IPS-18c (cell line): ENCODE measurements around the gene POU2AF3.

Experiments used
- H3K4me3 ChIP-seq: 2 replicates; pipeline ENCODE4 v1.7.0; 2013; ENCODE audit warnings: low read depth, mild to moderate bottlenecking, low read length, moderate library complexity; ENCODE audit not compliant: insufficient read depth
- H3K9me3 ChIP-seq: one replicate; pipeline ENCODE4 v1.6.1; 2013; ENCODE audit warnings: mild to moderate bottlenecking, low read length, moderate library complexity; ENCODE audit not compliant: control insufficient read depth, insufficient read depth

Gene POU2AF3

DNA sequence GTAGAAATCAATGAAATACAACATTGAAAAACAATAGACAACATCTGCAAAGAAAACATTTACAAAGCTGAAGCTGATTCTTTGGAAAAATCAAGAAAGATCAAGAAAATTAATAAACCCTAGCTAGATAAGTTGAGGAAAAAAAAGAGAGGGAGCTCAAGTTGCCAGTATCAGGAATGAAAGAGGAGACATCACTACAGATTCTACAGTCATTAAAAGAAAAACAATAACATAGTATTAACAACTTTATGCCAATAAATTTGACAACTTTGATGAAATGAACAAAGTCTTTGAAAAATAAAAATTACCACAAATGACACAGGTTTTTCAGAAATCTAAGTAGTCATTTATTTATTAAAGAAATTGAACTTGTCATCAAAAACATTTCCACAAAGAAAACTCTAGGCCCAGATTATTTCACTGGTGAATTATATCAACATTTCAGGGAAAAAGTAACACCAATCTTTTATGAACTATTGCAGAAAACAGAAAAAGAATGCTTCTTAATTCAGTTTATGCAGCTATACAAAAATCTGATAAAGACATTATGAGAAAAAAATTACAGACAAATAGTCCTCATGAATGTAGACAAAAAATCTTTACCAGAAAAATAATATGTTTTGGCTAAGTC is 41.5 kb downstream of the POU2AF3 start:
- no peak overlapping the region for H3K4me3 ChIP-seq
- no peaks in the 10 kb centered on the region for H3K9me3 ChIP-seq

DNA sequence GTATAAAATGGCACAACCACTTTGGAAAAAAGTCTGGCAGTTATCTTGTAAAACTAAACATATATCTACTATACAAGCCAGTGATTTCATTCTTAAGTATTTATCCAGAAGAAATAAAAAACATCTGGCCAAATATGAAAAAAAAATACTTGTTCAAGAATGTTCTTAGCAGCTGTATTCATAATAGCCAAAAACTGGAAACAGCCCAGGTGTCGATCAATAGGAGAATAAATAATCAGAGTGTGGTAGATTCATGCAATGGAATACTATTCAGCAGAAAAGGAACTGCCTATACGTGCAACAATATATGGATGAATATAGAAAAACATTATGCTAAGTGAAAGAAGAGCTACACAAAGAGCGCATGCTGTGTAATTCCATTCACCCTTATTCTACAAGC is 44.0 kb downstream of the POU2AF3 start:
- H3K9me3 ChIP-seq, result no peaks in the 10 kb centered on the region
- H3K4me3 ChIP-seq, result no peak overlapping the region

DNA sequence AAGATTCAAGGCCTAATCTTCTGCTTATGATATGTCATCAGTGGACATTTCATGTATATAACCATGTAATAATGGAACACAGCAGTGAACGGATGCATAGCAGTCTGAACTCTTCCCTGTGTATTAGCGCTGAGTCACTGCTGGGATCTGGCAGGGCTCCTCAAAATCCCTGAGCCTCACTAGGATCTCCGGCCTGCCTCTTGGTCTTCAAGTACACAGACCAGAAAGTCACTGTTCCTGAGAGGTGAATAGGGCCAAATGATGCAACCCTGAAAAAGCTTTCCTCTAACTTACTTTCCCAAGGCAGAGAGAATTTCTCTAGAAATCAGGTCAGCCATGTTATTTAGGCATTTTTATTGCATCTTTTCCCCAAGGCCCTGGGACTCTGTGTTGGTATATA is 45.7 kb downstream of the POU2AF3 start:
- Histone ChIP-seq H3K9me3 (no peaks in the 10 kb centered on the region), H3K4me3 (no peak overlapping the region)

DNA sequence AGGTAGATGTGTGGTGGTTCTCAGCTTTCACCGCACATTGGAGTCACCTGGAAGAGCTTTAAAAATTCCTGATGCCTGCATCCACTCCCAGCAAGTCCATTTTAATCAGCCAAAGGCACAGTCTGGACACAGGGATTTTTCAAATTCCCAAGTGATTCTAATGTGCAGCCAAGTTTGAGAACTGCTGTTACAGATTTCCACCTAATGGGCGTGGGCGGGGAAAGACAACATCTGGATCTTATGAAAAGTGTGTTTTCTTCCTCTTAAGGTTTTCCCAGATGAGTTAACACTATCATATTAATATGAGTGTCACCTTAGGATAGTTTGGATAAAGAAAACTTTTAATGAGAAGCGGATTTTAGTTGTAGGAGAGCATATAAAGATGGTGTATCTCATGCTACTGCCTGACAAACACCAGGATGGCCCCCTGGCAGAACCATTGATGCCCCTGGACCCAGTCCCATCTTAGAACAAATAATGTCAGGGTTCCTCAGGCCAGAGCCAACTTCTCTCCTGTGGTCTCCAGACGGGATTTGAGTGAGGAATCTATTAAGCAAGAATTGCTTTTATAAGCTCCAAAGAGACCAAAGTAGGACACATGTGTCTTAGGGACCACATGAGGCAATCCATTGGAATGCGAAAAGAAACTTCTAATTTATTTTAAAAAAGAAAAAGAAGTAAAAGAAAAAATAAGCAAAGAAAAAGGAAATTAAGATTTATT is 48.8 kb downstream of the POU2AF3 start:
- Histone ChIP-seq H3K9me3 (no peaks in the 10 kb centered on the region), H3K4me3 (no peak overlapping the region)

DNA sequence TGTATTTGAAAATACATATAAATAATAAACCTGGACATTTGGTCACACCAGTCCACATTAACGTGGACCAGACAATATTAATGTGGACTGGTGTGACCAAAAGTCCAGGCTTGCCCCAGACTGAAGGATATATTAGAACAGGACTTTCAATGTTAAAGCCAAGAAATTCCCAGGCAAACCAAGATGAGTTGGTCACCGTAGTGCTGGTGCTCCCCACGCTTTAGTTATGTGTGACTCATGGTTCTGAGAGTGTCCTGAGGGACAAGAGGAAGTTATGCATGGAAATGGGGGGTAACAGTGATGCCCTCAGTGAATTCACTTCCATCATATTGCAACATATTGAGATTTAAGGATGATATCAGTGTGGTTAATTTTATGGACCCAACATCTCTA is 49.4 kb downstream of the POU2AF3 start:
- H3K4me3 ChIP-seq, result no peak overlapping the region

DNA sequence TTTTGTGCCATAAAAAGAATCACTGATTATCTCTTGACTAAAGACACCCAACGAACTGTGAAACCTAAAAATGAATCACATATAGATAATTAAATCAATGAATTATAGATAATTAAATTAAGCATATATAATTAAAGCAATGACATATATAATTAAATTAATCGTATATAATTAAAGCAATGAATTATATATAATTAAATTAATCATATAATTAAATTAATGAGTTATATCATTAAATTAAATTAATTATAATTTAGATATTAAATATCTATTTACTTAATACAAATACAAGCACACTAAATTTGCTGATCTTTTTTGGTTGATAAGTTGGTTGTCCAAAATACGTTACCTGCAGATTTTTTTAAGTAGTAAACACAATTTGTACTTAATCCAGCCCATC is 49.8 kb downstream of the POU2AF3 start:
- H3K4me3 ChIP-seq, result no peak overlapping the region

More for the DNA sequence above, 49.4 kb downstream of the POU2AF3 start:
- no peaks in the 10 kb centered on the region for H3K9me3 ChIP-seq

DNA sequence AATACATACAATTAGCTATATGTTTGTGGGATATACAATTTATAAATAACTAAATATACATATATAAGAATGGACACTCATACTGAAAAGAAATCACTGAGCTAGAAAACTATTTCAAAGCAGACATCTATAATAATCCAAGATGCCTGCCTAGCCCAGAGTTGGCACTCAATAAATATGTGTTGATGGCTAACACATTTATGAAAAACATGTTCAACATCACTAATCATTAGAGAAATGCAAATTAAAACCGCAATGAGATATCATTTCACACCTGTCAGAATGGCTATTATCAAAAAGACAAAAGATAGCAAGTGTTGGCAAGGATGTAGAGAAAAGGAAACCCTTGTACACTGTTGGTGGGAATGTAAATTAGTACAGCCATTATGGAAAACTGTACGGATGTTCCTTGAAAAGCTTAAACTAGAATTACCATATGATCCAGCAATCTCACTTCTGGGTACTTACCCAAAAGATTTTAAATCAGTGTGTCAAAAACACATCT is 50.9 kb downstream of the POU2AF3 start:
- no peak overlapping the region for H3K4me3 ChIP-seq

More for the DNA sequence above, 49.8 kb downstream of the POU2AF3 start:
- no peaks in the 10 kb centered on the region for H3K9me3 ChIP-seq

DNA sequence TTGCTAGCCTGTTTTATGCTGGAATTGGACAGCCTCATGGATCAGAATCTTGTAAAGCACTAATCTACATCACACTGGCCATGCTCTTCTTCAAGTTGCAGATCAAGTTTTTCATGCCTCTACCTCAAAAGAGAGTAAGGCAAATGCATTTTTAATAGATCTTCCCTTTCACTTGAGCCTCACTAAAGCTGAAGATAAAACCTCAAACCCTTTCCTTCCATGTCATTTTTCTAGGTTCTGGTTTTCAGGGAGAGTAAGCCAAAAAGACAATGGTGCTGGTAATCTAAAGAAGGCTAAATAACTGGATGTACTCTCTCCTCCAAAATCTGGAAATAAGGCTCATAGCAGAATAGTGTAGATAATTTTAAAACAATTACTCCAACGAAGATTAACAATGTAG is 52.5 kb downstream of the POU2AF3 start:
- Histone ChIP-seq H3K4me3 (no peak overlapping the region), H3K9me3 (no peaks in the 10 kb centered on the region)

More for the DNA sequence above, 50.9 kb downstream of the POU2AF3 start:
- no peaks in the 10 kb centered on the region for H3K9me3 ChIP-seq

DNA sequence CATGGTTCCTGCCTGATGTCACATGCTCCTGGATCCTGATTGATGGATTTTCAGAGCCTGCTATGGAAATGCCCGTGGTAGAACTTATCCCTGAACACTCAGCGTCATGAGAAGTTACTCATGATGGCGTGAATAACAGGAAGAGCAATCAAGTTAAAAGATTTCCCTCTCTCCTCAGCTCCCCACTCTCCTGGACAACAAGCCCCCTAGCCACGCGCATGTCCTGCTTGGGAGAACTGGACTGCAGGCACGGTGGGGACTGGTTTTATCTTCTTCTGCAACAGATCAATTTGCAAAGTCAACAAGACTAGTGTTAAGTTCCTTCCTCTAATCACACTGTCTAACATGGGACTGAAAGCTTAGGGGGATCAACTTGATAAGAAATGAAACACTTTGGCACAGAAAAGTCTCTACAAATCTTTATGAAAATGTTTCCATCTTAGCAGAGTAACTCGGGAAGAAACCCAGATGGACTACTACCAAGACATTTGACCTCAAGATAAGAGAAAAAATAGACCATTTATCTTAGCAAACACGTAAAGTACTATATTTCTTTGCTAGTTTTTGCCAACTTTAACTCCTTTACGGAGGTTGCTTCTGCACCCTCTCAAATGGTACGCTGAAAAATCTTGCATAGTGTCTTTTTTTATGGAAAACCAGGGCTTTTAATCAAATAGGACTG is 53.2 kb downstream of the POU2AF3 start:
- no peak overlapping the region for H3K4me3 ChIP-seq

DNA sequence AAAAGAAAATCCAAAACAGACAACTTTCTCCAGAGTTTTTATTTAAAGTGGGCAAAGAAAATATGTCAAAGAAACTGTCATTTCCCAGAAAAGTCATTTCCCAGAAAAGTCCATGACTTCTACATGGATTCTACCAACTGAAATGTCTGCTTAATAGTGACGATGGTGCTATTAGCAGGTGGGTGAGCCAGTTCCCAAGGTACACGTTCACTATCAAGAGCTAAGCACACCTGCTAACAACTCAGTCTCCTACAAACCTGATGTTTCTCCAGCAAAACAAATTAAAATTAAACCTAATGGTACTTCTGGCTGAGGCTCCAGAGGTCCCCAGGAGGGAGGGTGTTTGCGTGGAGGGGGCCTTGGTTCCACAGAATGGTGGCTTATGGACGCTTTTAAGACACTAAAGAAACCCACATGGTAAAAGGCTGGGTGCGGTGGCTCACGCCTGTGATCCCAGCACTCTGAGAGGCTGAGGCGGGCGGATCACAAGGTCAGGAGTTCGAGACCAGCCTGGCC is 53.9 kb downstream of the POU2AF3 start:
- H3K4me3 ChIP-seq, result no peak overlapping the region
- H3K9me3 ChIP-seq, result no peaks in the 10 kb centered on the region

More for the DNA sequence above, 53.2 kb downstream of the POU2AF3 start:
- H3K9me3 ChIP-seq, result no peaks in the 10 kb centered on the region

DNA sequence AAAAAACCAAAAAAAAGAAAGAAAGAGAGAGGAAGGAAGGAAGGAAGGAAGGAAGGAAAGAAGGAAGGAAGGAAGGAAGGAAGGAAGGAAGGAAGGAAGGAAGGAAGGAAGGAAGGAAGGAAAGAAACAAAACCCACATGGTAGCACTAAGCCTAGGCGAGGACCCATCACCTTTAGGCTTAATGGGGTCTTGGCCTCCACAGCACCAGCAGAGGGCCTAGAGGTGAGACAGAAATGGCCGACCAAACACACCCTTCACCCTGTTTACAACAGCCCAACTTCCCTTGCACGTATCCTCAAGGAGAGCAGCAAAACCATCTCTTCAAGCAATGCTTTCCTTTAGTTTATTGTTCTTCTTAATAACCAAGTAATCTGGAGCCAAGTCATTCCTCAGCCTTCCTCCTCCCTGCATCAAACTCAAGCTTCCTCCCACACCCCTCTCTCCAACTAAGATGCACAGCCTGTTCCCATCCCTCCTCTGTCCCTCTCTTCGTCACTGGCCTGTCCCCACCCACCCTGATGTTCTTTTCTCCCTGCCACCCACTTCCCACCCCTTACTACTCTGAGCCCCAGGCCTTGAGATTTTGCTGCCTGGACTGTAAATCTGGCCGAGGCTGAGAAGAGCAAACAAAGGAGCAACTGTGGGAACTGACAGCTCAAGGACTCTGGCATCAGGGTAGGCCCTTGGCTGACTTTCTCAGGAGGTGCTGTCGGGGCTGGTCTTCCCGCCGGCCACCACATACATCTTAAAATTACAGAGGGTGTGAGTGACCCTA is 54.8 kb downstream of the POU2AF3 start:
- no peak overlapping the region for H3K4me3 ChIP-seq
- peaks cover 4% of the 10 kb centered on the region for H3K9me3 ChIP-seq

DNA sequence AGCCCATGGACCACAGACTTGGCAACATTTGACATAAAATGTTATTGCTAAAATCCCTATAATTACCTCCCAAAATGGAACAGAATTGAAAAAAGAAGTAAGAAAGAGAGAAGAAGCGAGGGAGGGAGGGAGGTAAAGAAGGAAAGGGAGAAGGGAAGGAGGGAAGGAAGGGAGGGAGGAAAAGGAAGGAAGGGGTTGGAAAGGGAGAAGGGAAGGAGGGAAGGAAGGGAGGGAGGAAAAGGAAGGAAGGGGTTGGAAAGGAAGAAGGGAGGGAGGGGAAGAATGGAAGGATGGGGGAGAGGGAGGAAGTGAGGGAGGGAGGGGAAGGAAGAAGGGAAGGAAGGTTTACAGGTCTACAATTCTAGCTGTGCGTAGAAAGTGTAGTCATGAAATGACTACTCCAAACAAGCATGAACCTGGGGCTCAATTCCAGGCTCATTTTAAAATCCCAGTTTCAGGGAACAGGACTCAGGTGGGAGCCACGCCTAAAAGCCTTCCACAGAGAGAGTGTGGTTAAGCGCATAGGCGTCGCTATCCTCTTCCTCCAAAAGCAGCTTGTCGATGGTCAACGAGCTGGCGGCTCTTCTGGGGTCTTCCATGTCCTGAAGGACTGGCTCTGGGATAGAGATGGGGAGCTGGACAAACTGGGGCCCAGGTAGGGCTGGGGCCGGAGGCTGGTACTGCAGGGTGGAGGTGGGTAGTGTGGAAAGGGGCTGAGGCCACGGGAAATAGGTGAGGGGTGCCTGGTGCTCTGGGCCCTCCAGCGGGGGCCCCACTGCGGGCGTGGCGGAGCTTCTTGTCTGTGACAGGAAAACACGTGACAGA is 55.6 kb downstream of the POU2AF3 start:
- H3K9me3 ChIP-seq, result peaks cover 4% of the 10 kb centered on the region

DNA sequence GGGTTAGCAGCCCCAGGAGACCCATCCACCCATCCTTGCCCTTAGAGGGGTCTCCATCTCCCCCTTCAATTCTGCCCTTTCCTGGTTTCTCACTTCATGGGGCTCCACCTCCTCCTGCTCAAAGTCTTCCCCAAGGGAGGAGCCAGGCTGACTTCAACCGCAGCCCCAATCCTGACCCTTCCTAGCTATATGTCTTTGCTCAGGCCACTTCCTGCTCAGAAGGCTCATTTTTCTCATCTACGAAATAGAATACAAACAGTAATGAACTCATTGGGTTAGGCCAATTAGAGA is 56.2 kb downstream of the POU2AF3 start:
- Histone ChIP-seq H3K4me3 (no peak overlapping the region), H3K9me3 (peaks cover 4% of the 10 kb centered on the region)

More for the DNA sequence above, 55.6 kb downstream of the POU2AF3 start:
- H3K4me3 ChIP-seq, result no peak overlapping the region

DNA sequence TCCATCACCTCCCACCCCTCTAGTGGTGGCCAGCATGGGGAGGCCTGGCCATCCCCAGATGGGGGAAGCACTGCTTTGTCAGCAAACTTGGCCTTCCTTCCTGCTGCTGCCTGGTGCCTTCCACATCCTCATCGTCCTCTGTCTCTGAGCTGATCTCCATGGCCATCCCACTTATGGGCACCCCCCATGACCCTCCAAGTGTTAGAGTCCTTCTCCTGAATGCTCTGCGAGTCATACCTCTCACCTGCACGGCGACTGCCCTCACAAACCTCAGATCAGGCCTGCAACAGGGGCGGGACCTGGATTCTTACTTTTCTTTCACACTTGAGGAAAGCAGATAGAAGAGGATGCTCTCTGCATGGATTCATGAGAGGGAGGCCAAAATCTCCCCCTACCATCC is 56.8 kb downstream of the POU2AF3 start:
- H3K9me3 ChIP-seq, result peaks cover 4% of the 10 kb centered on the region
- no peak overlapping the region; the same call in 1 of the 2 replicates for H3K4me3 ChIP-seq

DNA sequence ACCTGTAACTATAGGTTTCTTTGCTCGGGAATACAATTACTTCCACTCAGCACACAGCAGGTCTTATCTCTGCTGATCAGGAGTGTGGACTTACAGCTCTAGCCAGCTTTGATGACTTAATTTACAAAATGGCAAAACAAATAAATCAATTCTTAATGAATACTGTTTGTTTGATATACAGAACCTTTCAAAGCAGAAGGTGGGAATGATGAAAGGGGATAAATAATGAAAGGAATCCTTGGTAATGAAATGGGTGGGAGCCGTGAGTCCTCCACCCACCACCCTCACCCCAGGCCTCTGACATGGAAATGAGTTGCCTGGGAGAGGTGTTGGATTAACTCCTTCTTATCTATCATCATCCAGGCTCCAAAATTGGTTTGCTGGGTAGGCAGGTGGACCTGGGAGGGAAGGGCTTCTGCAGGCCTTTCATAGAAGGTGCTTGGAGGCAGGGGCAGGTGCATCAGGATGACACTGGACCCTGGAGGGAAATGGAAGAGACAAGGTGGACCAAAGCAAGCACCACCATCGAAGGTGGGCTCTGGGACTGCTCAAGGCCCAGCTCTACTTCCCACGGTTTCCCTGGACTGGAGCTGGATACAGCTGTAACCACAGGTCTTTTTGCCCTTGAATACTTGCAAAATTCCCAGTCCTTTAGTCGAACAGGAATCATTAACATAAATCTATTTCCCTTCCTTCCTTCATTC is 57.8 kb downstream of the POU2AF3 start:
- H3K9me3 ChIP-seq, result peaks cover 4% of the 10 kb centered on the region

DNA sequence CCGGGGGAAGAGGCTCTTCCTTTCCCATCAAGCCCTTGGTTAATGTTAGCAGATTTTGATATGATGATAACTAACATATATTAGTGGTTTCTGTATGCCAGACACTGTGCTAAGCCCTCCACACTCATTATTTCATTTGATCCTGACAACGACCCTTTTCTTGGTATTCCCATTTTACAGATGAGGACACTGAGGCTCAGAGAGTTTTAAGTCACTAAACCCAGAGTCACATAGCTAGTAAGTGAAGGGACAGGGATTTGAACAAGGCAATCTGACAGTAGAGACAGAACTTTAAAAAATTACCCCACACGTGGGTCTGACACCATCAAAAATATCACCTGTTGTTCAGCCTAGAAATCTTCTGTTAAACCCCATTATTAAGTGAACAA is 58.3 kb downstream of the POU2AF3 start:
- Histone ChIP-seq H3K9me3 (peaks cover 4% of the 10 kb centered on the region), H3K4me3 (no peak overlapping the region)

More for the DNA sequence above, 57.8 kb downstream of the POU2AF3 start:
- H3K4me3 ChIP-seq, result no peak overlapping the region
